Hepatocyte (in vitro differentiated cells): ENCODE data around the gene SYCN.
A peak's percentile ranks its signal among the peaks of the same experiment; 100 is the strongest.

Experiments used
- EZH2 ChIP-seq: fragments of 200-600 bp; sonication (generic); IDR thresholded peaks from 2 replicates; pipeline ENCODE4 v1.6.1; 2016; ENCODE audit warnings: antibody characterized with exemption, mild to moderate bottlenecking, borderline replicate concordance
- EZH2phosphoT487 ChIP-seq: fragments of 200-600 bp; sonication (generic); IDR thresholded peaks from one replicate; pipeline ENCODE4 v1.6.1; 2018; ENCODE audit warnings: antibody characterized with exemption, mild to moderate bottlenecking, low read depth, moderate library complexity; ENCODE audit not compliant: unreplicated experiment, severe bottlenecking
- TF ChIP-seq, protein P1 (sequence below): fragments of 200-600 bp; sonication (generic); IDR thresholded peaks from 2 replicates; pipeline ENCODE4 v1.5.1; 2016; ENCODE audit warnings: antibody characterized with exemption, mild to moderate bottlenecking; ENCODE audit not compliant: poor library complexity

DNA sequence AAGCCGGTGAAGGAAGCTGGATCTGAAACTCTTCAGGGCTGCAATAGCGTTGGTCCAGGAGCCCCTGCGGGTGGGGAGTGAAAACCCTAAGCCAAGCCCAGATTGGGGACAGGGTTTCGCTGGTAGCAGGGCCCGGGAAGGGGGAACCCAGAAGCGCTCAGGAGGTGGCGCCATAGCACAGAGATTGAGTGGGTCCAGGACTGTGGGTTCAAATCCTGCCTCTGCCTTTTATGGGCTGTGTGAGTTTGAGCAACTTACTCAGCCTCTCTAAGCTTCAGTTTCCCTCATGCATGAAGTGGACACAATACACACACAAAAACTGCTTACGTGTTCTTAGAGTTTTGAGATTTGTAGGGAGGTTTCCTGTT, 8.3 kb upstream of the SYCN start:
- no peak for TF ChIP-seq EZH2
- TF ChIP-seq, protein P1, sequence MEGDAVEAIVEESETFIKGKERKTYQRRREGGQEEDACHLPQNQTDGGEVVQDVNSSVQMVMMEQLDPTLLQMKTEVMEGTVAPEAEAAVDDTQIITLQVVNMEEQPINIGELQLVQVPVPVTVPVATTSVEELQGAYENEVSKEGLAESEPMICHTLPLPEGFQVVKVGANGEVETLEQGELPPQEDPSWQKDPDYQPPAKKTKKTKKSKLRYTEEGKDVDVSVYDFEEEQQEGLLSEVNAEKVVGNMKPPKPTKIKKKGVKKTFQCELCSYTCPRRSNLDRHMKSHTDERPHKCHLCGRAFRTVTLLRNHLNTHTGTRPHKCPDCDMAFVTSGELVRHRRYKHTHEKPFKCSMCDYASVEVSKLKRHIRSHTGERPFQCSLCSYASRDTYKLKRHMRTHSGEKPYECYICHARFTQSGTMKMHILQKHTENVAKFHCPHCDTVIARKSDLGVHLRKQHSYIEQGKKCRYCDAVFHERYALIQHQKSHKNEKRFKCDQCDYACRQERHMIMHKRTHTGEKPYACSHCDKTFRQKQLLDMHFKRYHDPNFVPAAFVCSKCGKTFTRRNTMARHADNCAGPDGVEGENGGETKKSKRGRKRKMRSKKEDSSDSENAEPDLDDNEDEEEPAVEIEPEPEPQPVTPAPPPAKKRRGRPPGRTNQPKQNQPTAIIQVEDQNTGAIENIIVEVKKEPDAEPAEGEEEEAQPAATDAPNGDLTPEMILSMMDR, result peak; percentile 42
- TF ChIP-seq EZH2phosphoT487, result no peak
